ENCODE measurements around the gene SMAD2. TPM values are rescaled to one million over a fixed set of nuclear protein-coding genes. Genes with fewer than 3 reads are reported as not detected.

SMAD2 gene
- total RNA-seq, 3 donors from 2014 or later: 35.1 to 101 (median 73.6) TPM

- no peak for DNase-seq (ENCODE audit: low spot score in 2 of 2)
- intact Hi-C loops (cut with DNase I; ENCODE audit: low total_unique reads): no loop called here
- no peak for TF ChIP-seq CTCF (IDR thresholded peaks at IDR 0.05)
Measured at GRCh38 chr18:47887227-47887626, 43.2 kb downstream of the SMAD2 start.

GRCh38 chr18:47883771-47884413 is 46.6 kb downstream of the SMAD2 start:
- TF ChIP-seq POLR2A (IDR thresholded peaks at IDR 0.05) (no peak), POLR2AphosphoS5 (IDR thresholded peaks at IDR 0.05) (no peak), CTCF (IDR thresholded peaks at IDR 0.05) (no peak)
- no peaks in the 10 kb centered on the region for H3K9me3 ChIP-seq
- no peaks in the 10 kb centered on the region for H3K36me3 ChIP-seq
- no peak overlapping the region for H3K27ac ChIP-seq
- no peak for DNase-seq (ENCODE audit: low spot score in 2 of 2)
- H3K4me3 ChIP-seq: no peak overlapping the region
- no peaks in the 10 kb centered on the region for H3K4me1 ChIP-seq
- intact Hi-C loops (cut with DNase I; ENCODE audit: low total_unique reads): no loop called here
- no peaks in the 10 kb centered on the region for H3K27me3 ChIP-seq

More at GRCh38 chr18:47887227-47887626, 43.2 kb downstream of the SMAD2 start:
- no peak overlapping the region for H3K4me3 ChIP-seq
- H3K27ac ChIP-seq: no peak overlapping the region
- no peaks in the 10 kb centered on the region for H3K4me1 ChIP-seq
- H3K27me3 ChIP-seq: no peaks in the 10 kb centered on the region
- no peaks in the 10 kb centered on the region for H3K36me3 ChIP-seq
- no peaks in the 10 kb centered on the region for H3K9me3 ChIP-seq

DNA sequence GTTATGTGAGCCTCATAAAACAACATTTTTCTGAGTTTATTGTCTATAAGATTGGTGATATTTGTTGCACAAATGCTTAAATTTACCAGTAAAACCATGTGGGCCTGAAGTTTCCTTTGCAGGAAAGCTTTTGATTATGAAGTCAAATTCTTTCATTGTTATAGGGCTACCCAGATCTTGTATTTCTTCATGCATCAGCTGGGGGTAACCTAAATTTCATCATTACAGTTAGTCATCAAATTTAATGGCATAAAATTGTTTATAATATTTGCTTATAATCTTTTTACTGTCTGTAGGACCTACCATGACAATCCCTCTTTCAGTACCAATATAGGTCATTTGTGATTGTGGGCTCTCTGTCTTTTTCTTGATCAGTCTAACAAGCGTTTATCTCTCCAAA is 47.8 kb downstream of the SMAD2 start:
- intact Hi-C loops (cut with DNase I; ENCODE audit: low total_unique reads): no loop called here
- H3K27me3 ChIP-seq: no peaks in the 10 kb centered on the region

GRCh38 chr18:47881752-47882455 is 48.6 kb downstream of the SMAD2 start:
- DNase-seq (ENCODE audit: low spot score in 2 of 2): peak in 1 of 2 donors; percentile 27
- Histone ChIP-seq H3K4me3 (no peak overlapping the region), H3K27me3 (no peaks in the 10 kb centered on the region), H3K27ac (peak overlapping the region in 1 of 2 donors; percentile 31), H3K4me1 (no peaks in the 10 kb centered on the region), H3K9me3 (no peaks in the 10 kb centered on the region), H3K36me3 (no peaks in the 10 kb centered on the region)
- TF ChIP-seq POLR2AphosphoS5 (IDR thresholded peaks at IDR 0.05): no peak
- TF ChIP-seq CTCF (IDR thresholded peaks at IDR 0.05): no peak
- TF ChIP-seq POLR2A (IDR thresholded peaks at IDR 0.05): no peak
- intact Hi-C loops (cut with DNase I; ENCODE audit: low total_unique reads): no loop called here

More for the DNA sequence above, 47.8 kb downstream of the SMAD2 start:
- Histone ChIP-seq H3K27ac (no peak overlapping the region), H3K4me3 (no peak overlapping the region), H3K9me3 (no peaks in the 10 kb centered on the region), H3K4me1 (no peaks in the 10 kb centered on the region), H3K36me3 (no peaks in the 10 kb centered on the region)
- TF ChIP-seq POLR2AphosphoS5 (IDR thresholded peaks at IDR 0.05) (no peak), POLR2A (IDR thresholded peaks at IDR 0.05) (no peak), CTCF (IDR thresholded peaks at IDR 0.05) (no peak)
- DNase-seq (ENCODE audit: low spot score in 2 of 2): no peak

DNA sequence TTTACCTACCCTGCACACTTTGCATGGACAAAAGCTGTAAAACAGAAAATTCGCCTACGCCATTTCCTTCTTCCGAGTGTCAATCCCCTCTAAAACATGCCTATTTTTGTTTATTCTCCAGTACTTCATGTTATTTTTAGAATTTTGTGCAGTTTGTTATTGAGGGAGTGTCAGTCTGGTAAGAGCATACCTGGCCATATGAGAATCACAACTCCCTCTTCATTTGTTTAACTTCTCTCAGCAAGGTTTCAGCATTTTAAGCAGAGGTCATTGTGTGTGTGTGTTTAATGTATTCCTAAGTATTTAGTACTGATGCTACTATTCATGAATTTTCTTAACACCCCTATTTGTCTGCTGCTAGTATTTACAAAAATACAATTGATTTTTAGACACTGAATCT is 49.4 kb downstream of the SMAD2 start:
- H3K27me3 ChIP-seq: no peaks in the 10 kb centered on the region
- no peak for DNase-seq (ENCODE audit: low spot score in 2 of 2)
- H3K4me1 ChIP-seq: no peaks in the 10 kb centered on the region

More for the DNA sequence above, 49.4 kb downstream of the SMAD2 start:
- Histone ChIP-seq H3K4me3 (no peak overlapping the region), H3K9me3 (no peaks in the 10 kb centered on the region), H3K27ac (peak overlapping the region in 1 of 2 donors; percentile 31), H3K36me3 (no peaks in the 10 kb centered on the region)
- no peak for TF ChIP-seq POLR2A (IDR thresholded peaks at IDR 0.05)
- no peak for TF ChIP-seq CTCF (IDR thresholded peaks at IDR 0.05)
- no peak for TF ChIP-seq POLR2AphosphoS5 (IDR thresholded peaks at IDR 0.05)
- intact Hi-C loops (cut with DNase I; ENCODE audit: low total_unique reads): no loop called here
